Stimulated activated CD4-positive, alpha-beta T cell treated with anti-CD3 and anti-CD28 coated beads, Interleukin-2, amount 100 ng/mL, for 48 hours (primary cell): ENCODE data around the gene DCBLD1.
A peak's percentile ranks its signal among the peaks of the same experiment; 100 is the strongest.

ENCODE experiments used
- DNase-seq, 2 donors: peaks; one replicate each; pipeline ENCODE4 v3.0.0-alpha.2; 2020

DCBLD1 gene

GRCh38 chr6:117531809-117532725 lies 49.6 kb downstream of the DCBLD1 start:
- no peak for DNase-seq

GRCh38 chr6:117533775-117534174 lies 51.3 kb downstream of the DCBLD1 start:
- DNase-seq: no peak

- DNase-seq: no peak
These were observed 52.5 kb downstream of the DCBLD1 start for GRCh38 chr6:117534974-117535373.

GRCh38 chr6:117536317-117536716 lies 53.8 kb downstream of the DCBLD1 start:
- no peak for DNase-seq

GRCh38 chr6:117538615-117539014 lies 56.1 kb downstream of the DCBLD1 start:
- DNase-seq: no peak

- no peak for DNase-seq
These were observed 58.2 kb downstream of the DCBLD1 start for GRCh38 chr6:117540670-117541069.

GRCh38 chr6:117542493-117542892 lies 60.0 kb downstream of the DCBLD1 start:
- no peak for DNase-seq

- DNase-seq: no peak
These were observed 62.2 kb downstream of the DCBLD1 start for GRCh38 chr6:117544716-117545115.

GRCh38 chr6:117545161-117545595 lies 62.7 kb downstream of the DCBLD1 start:
- DNase-seq: no peak

- DNase-seq: no peak
These were observed 64.2 kb downstream of the DCBLD1 start for GRCh38 chr6:117546674-117547073.

- peak; percentile 12 to 23 for DNase-seq
These were observed 65.5 kb downstream of the DCBLD1 start for GRCh38 chr6:117547688-117548621.

- DNase-seq: no peak
These were observed 66.4 kb downstream of the DCBLD1 start for GRCh38 chr6:117548797-117549301.

GRCh38 chr6:117549611-117550010 lies 67.1 kb downstream of the DCBLD1 start:
- DNase-seq: no peak

GRCh38 chr6:117550078-117550600 lies 67.7 kb downstream of the DCBLD1 start:
- no peak for DNase-seq

- no peak for DNase-seq
These were observed 68.3 kb downstream of the DCBLD1 start for GRCh38 chr6:117550618-117551242.

- DNase-seq: no peak
These were observed 70.1 kb downstream of the DCBLD1 start for GRCh38 chr6:117552618-117553017.

GRCh38 chr6:117553142-117553541 lies 70.7 kb downstream of the DCBLD1 start:
- no peak for DNase-seq

- DNase-seq: no peak
These were observed 72.9 kb downstream of the DCBLD1 start for GRCh38 chr6:117555262-117555849.

- DNase-seq: peak; percentile 65 to 66
These were observed 73.5 kb downstream of the DCBLD1 start for GRCh38 chr6:117555882-117556498.

- no peak for DNase-seq
These were observed 75.5 kb downstream of the DCBLD1 start for GRCh38 chr6:117557951-117558350.

- no peak for DNase-seq
These were observed 76.3 kb downstream of the DCBLD1 start for GRCh38 chr6:117558818-117559217.

GRCh38 chr6:117559299-117559698 lies 76.8 kb downstream of the DCBLD1 start:
- DNase-seq: no peak
